ENCODE measurements around the gene OR10D3.

DNA sequence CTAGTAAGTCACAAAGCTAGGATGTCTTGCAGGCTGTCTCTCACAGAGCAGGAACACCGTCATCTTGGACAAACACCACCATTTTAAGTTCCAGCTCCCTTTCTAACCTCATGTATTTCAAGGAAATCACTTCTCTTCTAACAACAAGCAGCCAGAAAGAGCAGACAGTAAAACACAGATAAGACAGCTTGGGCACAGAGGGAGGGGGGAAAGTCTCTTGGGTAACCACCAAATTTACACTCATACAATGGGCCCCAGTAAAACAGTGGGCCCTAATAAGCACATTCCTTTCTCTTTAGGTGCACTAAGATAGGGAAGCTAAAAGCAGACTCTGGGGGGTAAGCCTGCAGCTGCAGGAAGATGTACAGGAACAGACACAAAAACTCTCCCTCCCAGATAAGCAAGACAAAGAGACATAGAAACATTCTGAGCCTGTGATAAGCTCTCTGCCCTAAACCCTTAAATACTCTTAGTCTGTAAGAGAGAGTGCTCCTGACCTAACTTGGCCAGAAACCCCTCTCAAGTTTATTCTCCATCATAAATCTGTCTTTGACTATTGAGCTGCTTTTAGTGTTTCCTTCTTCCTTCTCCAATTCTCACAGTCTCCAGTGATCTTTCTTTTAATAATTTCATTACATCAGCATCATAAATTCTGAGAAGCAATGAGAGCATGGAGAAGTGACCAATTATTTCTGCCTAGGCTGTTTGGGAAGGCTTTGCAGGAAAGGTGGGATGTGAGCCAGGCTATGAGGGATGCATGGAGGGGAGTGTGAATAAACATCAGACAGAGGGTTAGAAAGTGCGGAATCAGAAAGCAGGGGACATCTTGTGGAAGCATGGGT lies 7.4 kb downstream of the OR10D3 start:
- TF ChIP-seq, protein P1, sequence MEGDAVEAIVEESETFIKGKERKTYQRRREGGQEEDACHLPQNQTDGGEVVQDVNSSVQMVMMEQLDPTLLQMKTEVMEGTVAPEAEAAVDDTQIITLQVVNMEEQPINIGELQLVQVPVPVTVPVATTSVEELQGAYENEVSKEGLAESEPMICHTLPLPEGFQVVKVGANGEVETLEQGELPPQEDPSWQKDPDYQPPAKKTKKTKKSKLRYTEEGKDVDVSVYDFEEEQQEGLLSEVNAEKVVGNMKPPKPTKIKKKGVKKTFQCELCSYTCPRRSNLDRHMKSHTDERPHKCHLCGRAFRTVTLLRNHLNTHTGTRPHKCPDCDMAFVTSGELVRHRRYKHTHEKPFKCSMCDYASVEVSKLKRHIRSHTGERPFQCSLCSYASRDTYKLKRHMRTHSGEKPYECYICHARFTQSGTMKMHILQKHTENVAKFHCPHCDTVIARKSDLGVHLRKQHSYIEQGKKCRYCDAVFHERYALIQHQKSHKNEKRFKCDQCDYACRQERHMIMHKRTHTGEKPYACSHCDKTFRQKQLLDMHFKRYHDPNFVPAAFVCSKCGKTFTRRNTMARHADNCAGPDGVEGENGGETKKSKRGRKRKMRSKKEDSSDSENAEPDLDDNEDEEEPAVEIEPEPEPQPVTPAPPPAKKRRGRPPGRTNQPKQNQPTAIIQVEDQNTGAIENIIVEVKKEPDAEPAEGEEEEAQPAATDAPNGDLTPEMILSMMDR (IDR thresholded peaks at IDR 0.05; ENCODE audit: borderline replicate concordance, extremely low read depth, low read length, poor library complexity, severe bottlenecking): no peak
- TF ChIP-seq EZH2 (IDR thresholded peaks at IDR 0.05; ENCODE audit: borderline replicate concordance, low read depth, low read length, severe bottlenecking): no peak

All from DND-41 (cell line).